UCSD-AML1 (cell line): ENCODE measurements around the gene ATF5.

Experiments
- DNase-seq: peaks from one replicate; lab custom pipeline; 2025; ENCODE audit not compliant: unreplicated experiment; lab: John Stamatoyannopoulos, UW

ATF5 gene

DNA sequence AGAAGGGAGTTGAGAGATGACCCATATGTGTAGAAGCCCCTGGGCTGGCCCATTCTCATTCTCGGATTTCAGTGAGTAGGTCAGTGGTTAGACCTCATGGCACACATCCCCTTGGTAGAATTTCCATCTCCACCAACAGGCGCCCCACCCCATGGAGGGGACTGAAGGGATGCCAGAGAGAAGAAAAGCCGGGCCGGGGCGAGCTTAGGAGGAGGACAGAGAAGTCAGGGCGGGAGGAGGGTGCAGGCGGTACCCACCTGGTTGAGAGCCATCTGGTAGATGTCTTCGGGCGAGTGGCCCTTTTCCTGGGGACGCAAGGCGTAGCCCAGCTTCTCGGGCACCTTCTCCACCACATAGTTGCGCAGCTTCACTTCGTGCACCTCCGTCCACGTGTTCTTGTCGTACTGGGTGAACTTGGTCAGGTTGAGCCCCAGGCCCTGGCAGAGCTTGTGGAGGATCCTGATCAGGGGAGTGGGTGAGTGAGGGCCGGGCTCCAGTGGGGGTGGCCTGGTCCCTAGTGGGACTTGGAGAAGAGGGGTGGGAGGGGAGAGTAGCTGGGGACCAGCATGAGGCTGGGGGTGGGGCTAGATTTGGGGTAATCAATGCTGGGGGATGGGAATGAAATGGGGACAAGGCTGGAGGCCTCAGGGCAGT lies 34.9 kb upstream of the ATF5 start:
- DNase-seq: no peak

DNA sequence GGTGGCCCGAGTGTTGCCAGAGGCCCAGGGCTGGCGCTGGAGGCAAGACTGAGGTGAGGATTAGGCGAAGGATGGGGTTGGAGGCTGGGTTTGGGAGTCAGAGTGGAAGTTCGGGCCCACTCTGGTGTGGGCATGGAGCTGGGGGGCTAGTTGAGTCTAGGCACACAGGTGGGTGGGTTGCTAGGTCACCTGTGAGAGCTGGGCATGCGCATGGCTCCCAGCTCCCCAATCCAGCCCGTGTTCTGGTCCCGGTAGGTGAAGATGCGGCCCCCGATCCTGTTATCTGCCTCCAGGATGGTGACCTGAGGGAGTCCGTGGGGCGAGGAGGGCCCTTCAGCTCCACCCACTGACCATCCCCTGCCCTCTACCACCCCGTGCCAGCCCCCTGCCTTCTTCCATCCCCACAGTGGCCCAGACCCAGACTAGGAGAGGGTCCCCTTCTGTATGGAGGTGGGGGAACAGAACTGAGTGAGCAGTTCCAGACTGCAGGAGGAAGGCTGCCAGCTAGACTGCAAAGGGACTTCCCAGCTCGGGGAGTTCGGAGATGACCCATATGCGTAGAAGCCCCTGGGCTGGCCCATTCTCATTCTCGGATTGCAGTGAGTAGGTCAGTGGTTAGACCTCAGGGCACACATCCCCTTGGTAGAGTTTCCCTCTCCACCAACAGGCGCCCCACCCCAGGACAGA lies 34.0 kb upstream of the ATF5 start:
- DNase-seq: no peak

- no peak for DNase-seq
Measured at GRCh38 chr19:49895566-49896297, 33.3 kb upstream of the ATF5 start.

GRCh38 chr19:49896863-49897621 lies 32.0 kb upstream of the ATF5 start, which contains the start of gene IL4I1:
Gene IL4I1, minus strand, starts transcription at chr19:49896887. Its CDS starts 727 bp downstream, at chr19:49896160.
- DNase-seq: peak; percentile 70

DNA sequence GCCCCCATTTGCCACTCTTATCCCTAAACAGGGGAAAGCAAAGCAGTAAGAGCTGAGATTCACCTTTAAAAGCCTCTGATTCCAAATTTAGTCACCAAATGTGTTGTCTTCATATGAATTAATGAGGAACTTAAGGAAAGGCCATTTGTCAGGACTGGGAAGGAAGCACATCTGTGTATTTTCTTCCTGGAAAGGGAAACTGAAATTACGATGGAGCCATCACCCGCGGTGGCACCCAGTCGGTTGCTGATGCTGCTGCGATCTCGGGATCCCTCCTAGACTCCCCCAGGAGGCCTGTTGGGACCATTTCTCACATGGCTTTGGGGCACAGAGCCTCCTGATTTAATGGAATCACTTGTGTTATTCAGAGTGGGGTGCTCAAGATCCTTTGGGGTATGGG lies 24.9 kb upstream of the ATF5 start:
- DNase-seq: no peak

- no peak for DNase-seq
Measured at GRCh38 chr19:49906879-49907564, 22.0 kb upstream of the ATF5 start.

DNA sequence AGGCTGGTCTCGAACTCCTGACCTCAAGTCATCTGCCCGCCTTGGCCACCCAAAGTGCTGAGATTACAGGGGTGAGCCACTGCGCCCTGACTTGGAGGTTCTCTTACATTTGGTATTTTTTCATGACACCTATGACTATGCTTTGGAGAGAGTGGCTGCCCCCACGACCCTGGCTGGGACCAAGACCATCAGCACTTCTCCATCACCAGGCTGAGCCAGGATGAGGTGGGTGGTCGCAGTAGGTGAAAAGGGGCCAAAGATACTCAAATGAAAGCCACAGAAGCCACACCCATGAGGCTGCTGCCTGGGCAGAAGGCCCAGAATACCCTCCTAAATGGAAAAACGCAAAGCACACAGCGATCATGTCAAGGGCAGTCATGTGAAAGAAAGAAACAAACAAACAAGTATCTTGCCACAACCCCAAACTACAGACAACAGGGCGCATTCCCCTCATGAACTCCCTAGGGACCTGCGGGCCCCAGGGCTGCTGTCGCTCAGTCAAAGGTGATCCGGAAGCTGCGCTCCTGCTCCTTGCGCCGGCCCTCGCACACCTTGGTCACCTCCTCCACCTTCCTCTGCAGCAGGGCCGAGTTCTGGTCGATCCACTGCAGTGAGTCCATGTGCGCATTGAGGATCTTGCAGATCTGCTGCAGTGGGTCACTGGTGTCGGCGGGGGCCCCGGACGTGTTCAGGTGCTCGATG lies 21.1 kb upstream of the ATF5 start:
- DNase-seq: no peak

- DNase-seq: no peak
Measured at GRCh38 chr19:49908480-49909420, 20.3 kb upstream of the ATF5 start.

DNA sequence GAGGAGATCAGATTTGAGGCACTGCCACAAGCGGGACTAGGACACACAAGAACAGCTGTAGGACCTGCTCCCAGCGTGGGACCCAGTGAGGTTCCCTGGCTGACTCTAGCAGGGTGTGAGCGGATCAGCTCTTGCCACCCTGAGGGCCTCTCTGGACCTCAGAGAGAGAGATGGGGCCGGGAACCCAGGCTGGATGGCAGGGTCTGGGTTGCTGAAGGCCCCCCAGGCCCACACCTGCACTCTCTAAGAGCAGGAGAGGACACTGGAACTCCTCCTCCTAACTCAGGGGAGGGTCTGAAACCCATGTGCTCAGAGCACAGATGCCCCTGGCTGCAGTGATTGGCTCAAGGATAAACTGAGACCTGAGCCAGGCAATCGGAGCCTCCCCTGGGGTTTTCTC lies 18.8 kb upstream of the ATF5 start:
- DNase-seq: no peak

DNA sequence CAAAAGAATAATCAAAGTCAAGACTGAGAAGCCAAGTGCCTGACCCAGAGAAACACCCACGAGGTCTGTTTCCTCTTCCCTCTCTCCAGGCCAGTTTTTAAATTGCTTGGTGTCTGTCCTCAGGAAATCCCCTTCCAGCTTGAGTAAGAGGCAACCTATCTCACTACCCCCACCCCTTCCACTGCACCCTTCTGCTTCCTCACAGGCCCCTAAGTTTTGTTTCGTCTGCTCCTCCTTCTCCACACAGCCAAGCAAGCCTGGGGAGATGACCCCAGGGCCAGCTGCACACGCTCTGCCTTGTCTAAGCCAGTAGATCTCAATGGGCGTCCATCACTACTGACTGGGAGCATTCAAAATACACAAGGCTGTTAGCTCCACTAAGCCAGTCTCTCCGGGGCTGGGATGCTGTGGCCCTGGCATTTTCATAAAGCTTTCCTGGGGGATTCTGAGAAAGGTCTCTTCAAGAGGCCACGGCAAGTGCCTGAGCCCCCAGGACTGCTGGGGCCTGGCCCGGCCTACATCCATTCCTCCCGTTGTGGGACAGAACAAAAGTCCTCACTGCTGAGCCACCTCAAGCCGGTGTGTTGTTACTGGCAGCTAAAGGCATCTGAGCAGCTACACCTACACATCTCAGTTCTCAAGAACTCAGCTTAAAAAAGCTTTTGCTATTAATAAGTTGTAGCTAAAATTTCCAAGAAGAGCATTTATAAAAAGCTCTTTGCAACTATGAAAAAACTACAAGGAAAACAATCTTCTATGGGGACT lies 17.4 kb upstream of the ATF5 start:
- DNase-seq: peak; percentile 41

GRCh38 chr19:49912965-49913685 lies 15.9 kb upstream of the ATF5 start:
- DNase-seq: no peak

GRCh38 chr19:49913720-49914119 lies 15.3 kb upstream of the ATF5 start:
- no peak for DNase-seq

GRCh38 chr19:49915271-49915670 lies 13.7 kb upstream of the ATF5 start:
- no peak for DNase-seq

DNA sequence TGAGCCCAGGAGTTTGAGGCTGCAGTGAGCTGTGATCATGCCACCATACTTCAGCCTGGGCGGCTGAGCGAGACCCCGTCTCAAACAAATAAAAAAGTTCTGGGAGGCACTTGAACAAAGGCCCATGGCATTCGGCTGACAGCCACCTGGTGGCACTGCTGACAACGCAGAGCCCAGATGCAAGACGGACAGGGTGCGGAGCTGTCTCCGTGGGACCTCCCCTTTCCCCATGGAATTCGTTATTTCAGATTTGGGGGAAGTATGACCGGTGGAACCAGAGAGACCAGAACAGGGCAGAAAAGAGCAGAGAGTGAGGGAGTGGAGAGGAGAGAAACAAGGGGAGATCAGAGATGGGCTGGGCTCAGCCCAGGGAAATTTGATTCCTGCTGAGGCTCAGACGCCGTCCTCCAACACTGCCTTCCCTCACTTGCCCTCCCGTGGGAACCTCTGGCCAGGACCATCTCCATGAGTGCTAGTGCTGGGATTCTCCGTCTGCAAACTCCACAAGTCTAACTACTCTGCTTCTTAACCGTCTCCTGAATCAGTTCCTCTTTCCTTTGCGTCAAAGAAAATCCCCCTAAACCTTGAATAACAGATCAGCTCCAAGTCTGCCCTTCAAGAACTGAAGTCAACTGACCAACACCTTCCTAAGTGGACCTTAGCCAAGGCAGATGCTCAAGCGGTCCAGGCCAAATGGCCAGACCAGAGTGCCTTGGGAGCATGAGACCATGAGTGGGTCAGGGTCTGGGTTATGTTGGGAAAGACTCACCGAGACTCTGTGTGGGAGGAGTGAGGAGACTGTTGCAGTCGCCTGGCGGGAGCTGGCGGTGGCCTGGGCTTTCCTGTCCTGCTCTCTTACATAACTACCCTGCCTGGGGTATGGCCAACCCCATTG lies 11.9 kb upstream of the ATF5 start:
- no peak for DNase-seq

DNA sequence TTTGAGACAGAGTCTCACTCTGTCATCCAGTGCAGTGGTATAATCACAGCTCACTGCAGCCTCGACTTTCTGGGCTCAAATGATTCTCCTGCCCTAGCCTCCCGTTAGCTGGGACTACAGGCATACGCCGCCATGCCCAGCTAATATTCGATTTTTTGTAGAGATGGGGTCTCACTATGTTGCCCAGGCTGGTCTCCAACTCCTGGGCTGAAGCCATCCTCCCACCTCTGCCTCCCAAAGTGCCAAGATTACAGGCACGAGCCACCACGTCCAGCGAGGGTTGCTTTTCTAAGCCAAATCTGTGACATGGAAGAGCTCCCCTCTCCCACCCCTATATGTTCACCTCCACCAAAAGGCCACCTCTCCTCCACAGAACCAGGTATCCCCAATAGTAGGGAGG lies 10.9 kb upstream of the ATF5 start:
- DNase-seq: no peak

DNA sequence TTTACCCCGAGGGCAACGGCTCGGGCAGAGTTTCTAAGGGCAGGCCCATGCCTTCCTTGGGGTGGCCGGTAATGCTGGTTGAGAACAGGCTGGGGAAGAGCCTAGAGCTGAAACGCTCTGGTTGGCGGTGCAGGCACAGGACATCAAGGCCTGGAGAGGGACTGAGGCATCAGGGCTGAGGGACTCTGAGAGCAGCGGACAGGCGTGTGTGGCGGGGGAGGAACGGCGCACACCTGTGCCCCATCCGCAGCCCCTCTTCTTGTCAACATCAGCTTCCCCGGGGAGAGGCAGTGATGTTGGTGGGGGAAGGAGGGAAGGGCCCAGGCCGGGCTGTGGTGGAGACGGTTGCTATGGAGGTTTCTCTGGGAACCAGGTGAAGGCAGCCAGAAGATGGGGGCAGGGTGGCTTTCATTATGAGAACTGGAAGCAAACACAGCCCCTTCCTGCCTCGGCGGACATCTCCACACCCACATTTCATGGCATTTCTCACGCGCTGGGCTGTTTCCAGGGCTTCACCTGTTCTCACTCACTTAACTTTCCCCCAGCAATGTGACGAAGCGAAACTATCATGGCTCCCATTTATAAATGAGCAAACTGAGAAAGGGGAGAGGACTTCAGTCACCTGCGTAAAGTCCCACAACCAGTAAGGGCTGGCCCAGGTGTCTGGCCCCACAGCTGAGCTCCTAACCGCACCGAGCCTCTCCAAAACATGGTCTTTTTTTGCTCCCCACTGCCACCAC lies 8.2 kb upstream of the ATF5 start:
- DNase-seq: no peak
